ENCODE data around the gene PTPRK.

- no peak for TF ChIP-seq CTCF (IDR thresholded peaks at IDR 0.05)
- no peak for TF ChIP-seq POLR2A (IDR thresholded peaks at IDR 0.05)
Measured at GRCh38 chr6:128403618-128404444, 116.6 kb downstream of the PTPRK start.
